ENCODE results near the gene EHD4. TPM values are rescaled to one million over a fixed set of nuclear protein-coding genes. Genes with fewer than 3 reads are reported as not detected.

EHD4 gene
- total RNA-seq, 1 donor from 2014 or later: 27.3 TPM

DNA sequence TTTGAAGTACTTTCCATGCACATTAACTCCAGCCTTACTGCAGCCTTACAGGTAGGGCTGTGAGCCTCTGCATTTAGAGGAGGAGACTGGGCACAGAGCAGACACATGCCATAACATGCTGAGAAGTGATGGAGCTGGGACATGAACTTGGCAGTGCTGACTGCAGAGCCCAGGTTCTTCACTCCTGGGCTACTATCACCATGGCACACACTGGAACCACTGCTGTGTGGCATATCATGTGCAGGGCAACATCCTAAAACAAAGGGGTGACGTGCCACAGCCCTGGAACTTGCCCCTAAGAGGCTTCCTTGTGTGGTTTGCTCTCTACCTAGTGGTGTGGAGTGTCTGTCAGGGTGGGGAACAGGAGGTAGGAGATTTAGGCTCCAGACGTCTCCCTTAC lies 25.4 kb downstream of the EHD4 start:
- DNase-seq (ENCODE audit: low spot score): no peak
- ATAC-seq: no peak
- intact Hi-C loops (cut with DNase I): no loop called here

DNA sequence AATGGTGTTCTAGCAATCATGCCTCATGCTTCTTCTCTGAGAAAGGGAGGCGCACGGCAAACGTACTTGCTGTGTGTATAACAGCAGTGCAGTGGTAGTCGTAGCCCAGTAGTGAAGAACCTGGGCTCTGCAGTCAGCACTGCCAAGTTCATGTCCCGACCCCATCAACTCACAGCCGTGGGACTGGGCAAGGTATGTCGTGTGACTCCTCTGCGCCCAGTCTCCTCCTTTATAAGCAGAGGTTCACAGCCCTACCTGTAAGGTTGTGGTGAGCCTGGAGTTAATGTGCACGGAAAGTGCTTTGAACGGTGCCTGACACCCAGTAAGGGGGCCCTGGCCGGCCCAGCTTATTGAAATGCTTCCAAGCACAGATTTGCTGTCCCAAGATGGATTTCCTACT lies 26.6 kb downstream of the EHD4 start:
- DNase-seq (ENCODE audit: low spot score) (no peak), ATAC-seq (no peak)
- intact Hi-C loops (cut with DNase I): no loop called here

DNA sequence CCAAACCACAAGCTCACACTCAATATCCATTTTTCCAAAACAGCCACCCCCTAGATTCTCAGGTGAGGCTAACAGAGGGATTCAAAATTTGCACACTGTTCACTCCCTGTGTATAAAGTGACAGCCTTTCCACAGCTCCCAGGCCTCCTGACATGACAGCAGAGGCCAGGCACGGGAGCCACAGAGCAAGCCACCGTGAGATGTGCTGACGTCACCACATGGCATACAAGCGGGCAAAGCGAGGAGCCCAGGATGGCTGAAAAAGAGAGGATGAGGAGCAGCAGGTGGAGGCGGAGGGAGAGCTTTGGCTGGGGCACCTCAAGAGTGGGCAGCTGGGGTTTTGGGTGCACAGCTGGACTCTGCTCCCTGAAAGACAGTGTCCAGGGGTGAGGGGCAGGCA lies 27.1 kb downstream of the EHD4 start:
- intact Hi-C loops (cut with DNase I): no loop called here
- no peak for ATAC-seq
- DNase-seq (ENCODE audit: low spot score): no peak

DNA sequence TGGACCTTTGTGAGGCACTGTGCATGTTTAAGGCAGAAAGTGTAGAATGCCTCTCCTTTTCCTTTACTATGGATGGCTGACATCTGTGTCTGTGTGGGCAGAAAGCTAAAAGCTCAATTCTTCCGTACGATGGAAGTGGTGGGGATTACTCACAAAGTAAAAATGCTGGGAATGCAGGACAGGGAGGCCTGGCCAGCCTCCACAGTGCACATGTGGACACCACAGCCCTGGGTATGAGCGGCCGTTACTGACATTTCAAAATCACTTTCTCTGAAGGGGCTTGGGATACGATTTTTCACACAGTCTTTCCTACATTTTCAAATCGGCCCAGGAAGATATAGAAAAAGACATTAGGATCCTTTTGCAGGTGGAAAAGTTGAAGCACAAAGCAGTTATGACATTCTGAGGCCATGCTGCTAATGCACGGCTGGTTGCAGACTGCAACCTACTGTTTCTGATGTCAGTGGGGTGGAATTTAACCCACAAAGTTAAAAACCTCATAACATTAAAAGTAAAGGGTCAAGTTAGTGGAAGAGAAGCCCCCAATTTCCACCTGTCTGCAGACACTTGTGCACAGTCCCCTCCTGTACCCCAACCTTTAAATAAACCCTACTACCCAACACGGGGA lies 27.9 kb downstream of the EHD4 start:
- ATAC-seq: peak; percentile 88
- intact Hi-C loops (cut with DNase I): no loop called here
- DNase-seq (ENCODE audit: low spot score): no peak

DNA sequence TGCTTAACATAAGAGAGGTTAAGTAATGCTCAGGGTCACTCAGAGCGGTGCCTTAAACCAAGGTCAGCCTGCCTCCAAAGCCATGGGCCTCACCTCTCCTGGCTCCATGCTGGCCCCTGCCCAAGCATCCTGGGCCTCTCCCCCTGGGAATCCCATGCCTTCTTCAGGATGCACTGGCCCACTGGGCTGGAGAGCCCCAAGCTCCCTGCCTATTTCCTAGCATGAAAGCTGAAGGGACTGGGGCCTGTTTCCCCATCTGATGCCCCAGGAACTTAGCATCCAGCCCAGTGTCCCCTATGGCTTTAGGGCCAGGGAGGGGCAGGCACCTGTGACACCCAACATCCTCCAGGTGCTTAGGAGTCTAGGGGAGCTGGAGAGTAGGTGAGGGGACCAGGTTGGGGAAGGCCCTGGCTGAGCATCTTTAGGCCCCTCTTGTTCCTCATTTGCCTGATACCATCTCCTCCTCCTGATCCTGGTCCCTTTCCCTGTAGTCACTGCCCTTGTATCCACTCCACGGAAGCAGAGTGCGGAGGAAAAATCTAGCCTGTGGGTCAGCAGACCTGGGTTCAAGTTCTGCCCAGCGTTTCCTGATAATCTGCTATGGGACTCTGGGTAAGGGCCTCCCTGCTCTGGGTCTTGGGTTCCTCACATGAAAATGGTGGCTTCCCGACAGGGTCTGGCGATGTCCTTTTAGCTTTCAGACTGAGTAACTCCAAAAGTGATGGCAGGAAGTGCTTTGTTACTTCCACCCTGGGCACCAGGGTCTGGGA lies 28.6 kb downstream of the EHD4 start:
- no peak for DNase-seq (ENCODE audit: low spot score)
- intact Hi-C loops (cut with DNase I): no loop called here
- no peak for ATAC-seq

DNA sequence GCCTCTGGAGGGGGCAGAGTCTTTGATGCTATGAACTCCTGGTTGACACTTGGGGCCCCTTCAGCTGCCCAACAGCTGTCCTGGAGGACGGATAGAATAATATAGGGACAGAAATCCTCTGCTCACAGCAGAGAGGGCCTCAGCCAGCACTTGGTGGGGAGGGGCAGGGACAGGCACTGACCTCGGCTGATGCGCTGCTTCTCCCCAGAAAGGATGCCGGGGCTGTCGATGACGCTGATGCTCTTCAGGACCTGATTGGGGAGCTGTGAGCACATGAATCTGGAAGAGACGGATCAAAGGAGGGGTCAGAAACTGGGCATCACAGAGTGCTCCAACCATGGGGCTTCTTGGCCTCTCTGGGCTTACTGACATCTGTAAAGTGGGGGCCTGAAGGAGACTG lies 29.5 kb downstream of the EHD4 start:
- no peak for DNase-seq (ENCODE audit: low spot score)
- intact Hi-C loops (cut with DNase I): no loop called here
- ATAC-seq: no peak

DNA sequence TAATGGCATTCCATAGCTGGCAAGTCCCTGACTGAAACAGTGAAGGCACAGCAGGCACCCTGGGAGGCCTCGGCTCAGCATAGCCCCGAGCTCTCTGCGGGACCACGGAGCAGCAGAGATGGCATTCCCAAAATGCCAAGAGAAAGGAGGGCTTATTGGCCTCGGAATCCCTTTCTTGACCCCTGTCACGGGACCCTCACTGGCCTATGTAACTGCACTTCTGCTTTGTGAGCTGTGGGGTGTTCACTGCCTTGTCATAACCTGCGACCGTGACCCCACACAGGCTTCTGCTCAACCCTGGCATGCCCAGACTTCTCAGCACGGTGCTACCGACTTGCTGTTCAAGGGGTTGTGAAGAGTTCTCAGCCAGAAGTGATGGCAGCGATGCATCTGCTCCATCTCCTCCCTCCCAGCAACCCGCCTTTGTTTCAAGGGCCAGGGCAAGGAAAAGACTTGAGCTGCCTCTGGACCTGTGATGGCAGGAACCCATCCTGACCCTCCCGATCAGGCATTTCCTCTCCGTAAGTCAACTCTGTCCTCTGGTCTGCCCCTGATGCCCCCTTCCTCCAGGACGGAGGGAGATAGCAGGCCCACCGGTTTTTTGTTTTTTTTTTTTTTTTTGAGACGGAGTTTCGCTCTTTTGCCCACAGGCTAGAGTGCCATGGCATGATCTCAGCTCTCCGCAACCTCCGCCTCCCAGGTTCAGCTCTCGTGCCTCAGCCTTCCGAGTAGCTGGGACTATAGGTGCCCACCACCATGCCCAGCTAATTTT lies 30.5 kb downstream of the EHD4 start:
- intact Hi-C loops (cut with DNase I): no loop called here
- DNase-seq (ENCODE audit: low spot score): no peak
- no peak for ATAC-seq

DNA sequence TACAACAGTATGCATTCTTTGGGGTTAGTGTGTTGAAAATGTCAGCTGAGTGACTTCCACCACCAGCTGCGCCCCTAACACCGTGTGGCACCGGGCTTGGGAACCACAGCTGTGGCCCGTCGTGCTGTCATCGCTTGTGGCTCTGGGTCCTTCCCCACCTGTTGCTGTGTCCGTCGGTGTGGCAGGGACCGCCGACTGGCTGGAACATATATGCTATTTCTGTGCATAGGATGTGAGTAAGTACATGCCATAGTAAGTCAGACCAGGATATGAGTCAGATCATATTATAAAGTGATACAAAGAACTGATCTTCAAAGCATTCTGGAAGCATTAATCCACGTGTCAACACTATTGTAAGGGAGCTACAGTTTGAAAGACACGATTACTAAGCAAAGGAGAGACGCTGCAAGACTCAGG lies 31.9 kb downstream of the EHD4 start:
- no peak for DNase-seq (ENCODE audit: low spot score)
- no peak for ATAC-seq
- intact Hi-C loops (cut with DNase I): no loop called here

DNA sequence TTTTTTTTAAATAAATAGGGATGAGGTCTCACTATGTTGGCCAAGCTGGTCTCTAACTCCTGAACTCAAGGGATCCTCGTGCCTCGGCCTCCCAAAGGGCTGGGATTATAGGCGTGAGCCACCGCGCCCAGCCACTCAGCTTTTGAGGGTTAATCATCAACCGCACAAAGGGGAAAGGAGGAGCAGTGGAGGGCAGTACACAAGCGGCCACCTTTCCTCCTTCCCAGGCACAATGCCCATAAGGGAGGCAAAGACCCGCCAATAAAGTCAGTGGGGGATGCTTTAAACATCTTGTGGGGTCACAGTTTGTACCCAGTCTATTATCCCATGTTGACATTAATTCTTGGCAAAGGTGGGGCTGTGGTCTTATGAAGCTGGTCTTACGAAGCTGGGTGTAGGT lies 32.4 kb downstream of the EHD4 start:
- intact Hi-C loops (cut with DNase I): no loop called here
- no peak for DNase-seq (ENCODE audit: low spot score)
- ATAC-seq: no peak

DNA sequence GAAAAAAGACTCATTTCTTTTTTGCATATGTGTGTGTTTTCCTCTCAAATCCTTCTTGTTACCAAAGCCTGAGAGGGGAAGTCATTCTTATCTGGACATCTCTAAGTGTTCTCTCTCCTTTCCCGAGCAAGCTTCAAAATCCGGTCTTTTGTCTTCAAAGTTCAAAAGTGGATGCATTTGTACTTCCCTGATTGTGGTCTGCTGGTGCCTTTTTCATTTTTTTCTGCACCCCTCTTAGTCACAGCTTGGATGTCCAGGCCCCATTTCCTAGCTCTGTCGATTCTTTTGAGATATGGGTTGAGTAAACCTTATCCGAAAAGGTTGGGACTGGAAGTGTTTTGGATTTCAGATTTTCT lies 34.8 kb downstream of the EHD4 start:
- ATAC-seq: no peak

DNA sequence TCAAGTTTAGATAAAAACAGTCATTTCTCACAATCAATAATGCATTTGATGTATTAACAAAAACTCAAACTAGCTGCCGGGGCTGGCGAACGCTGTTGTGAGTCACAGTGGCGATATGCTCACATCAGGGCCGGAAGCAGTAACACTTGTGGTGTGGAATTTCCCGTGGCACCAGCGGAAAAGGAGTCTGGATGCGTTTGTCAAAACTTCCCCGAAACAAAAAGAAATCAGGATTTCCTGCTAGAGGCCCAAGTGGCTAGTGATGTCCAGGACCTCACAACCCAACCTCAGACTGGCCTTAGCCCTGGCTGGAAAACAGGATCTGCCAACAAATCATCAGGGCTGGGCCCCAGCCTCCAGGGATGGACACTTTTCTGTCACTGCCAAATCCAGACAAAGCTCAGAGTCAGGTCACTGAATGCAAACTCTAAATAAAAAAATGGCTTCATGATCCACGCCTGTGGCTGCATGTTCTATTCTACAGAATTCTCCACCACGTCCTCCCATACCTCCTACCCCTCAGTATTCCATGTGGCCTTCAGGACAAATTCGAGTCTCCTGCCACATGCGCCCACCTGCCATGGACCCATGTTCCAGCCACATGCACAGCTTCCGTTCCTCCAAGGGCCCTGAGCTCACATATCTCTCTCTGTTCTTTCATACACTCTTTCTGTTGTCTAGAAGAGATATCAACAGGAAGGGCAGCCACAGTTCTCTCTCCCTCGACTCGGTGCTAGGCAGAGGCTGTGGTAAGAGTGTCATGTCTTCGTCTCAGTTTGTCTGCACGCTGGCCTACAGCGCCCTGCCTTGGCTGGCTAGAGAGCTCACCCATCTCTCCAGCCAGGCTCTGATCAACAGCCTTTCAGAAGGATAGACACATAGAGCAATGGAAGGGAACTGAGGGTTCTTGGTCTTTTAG lies 35.4 kb downstream of the EHD4 start:
- intact Hi-C loops (cut with DNase I): no loop called here
- ATAC-seq (peak; percentile 38), DNase-seq (ENCODE audit: low spot score) (no peak)

More for the DNA sequence above, 34.8 kb downstream of the EHD4 start:
- intact Hi-C loops (cut with DNase I): no loop called here
- no peak for DNase-seq (ENCODE audit: low spot score)

DNA sequence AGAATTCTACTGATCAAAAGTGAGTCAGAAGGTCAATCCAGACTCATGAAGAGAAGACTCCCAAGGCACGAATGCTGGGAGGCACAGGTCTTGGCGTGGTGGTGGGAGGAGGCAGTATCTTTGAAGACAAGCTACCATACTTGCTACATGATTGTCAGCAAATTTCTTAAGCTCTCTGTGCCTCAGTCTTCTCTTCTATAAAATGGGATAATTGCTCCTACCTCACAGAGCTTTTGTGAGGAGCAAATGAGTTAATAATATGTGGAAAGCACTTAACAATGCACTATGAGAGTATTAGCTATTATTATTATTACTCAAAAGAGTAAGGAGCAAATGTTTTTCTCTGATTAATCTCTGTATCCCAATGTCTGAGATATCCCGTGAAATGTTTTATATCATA lies 36.2 kb downstream of the EHD4 start:
- intact Hi-C loops (cut with DNase I): no loop called here
- ATAC-seq: no peak
- DNase-seq (ENCODE audit: low spot score): no peak

DNA sequence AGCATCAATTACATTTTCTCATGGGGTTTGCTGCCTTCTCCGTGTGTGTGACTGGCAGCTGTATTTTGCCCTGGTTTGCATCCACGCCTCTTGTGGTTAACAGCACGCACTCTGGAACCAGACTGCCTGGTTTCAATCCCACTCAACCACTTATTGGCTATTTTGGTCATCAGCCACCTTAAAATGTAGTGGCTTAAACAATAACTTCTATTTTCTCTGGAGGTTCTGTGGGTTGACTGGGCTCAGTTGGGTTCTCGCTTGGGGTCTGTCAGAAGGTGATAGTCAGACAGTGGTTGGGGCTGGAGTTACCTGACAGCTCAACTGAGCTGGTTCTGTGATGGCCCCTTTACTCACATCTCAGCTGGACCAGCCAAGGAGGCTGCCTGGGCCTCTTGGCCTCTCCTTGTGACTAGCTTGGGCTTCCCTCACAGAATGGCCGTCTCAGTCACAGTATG lies 36.8 kb downstream of the EHD4 start:
- ATAC-seq (no peak), DNase-seq (ENCODE audit: low spot score) (no peak)
- intact Hi-C loops (cut with DNase I): no loop called here

DNA sequence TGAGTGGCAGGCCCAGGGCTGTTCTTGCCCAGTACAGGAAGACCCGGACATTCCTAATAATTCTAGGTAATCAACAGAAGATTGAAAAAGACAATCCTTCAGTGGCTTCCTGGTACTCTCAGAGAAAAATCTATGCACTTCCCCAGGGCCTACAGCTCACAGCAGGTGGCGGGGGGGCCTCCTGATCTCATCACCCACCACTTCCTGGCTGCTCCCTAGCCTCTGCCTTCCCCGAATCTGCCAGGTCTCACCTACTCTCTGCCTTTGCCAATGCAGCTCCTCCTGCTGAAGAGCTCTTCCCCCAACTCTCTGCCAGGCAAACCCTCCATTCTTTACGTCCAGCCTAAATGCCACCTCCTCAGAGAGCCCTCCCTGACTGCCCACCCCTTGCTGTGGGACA lies 37.5 kb downstream of the EHD4 start:
- DNase-seq (ENCODE audit: low spot score) (no peak), ATAC-seq (peak; percentile 35)
- intact Hi-C loops (cut with DNase I): no loop called here

DNA sequence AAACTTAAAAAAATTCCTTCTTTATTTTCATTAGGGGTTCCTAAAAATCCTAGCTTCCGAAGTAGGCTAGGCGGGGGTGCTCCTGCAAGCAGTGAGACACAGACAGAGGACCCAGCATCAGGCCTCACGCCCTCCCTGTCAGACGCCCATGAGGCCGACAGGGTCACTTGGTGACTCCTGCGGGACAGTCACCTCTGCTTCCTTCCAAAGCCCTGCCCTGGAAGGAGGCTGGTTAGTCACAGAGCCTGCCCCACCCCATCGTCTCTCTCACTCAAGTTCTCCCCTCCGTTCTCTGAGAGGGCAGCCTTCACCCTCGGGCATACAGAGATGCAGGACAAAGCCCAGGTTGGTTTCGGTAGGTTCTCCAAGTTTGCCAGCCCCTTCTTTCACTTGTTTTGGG lies 38.6 kb downstream of the EHD4 start:
- no peak for DNase-seq (ENCODE audit: low spot score)
- no peak for ATAC-seq
- intact Hi-C loops (cut with DNase I): no loop called here

DNA sequence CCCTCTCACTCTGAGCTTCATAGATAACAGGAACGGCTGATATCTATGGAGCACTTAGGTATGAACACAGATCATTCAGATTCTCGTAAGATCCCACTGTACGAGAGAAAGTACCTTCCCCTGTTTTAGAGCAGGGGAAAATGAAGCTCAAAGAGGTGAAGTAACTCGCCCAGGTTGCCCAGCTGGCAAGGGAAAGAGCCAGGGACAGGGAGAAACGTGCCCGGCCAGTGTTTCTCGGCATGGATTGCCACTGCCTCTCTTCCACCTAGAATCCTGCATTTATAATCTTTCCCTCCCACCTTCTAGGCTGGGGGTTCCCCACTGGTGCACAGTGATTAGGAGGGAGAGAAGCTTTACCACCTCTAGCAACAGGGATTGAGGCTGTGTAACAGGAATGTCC lies 39.0 kb downstream of the EHD4 start:
- DNase-seq (ENCODE audit: low spot score) (no peak), ATAC-seq (no peak)
- intact Hi-C loops (cut with DNase I): no loop called here

DNA sequence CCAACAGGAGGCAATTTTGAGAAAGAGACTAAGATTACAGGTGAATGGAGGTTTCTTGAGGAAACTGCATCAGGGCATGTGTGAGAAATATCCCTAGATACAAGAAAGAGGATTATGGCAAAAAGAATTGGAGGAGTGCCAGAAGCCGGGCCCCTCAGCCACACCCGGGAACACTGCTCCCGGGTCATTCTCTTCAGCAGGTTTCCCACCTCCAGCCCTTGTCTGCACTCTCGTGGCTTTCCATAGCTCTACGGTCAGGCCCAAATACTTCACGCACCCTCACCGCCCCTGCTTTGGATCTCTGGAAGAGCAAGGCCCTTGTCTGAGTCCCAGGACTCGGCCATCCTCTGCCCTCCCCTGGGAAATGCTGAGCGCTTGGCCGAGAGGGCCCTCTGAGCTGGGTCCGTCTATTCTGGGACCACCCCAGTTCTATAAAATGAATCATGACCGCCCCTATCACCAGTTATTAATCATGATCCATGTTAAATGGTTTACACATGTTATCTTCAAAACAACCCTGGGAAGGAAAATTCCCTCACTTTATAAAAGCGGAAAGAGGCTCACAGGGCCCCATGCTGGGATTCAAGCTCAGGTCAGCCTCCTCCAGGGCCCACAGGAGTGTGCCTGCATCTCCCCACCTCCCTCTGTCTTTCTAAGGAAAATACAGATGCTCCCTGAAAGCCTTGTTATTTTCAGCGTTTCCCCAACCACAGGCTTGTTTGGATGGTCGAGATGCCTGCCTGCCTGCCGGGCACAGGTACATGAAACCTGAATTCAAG lies 39.7 kb downstream of the EHD4 start:
- no peak for ATAC-seq
- intact Hi-C loops (cut with DNase I): no loop called here
- no peak for DNase-seq (ENCODE audit: low spot score)

DNA sequence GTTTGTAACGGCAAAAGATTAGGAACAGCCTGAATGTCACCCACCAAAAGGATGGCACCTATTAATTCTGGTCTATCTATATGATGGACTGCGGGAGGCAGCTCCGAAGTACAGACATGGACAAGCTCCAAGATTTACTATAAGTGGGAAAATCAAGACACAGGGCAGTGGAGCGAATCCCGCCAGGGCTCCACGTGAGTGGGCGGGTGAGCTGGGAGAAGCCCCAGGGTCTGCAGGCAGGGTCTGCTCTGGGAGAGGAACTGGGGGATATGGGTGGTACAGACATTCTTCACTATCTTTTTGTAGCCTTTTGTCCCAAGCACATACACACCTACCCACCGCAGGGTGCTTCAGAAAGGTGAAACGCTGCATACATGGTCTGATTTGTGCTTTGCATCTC lies 40.3 kb downstream of the EHD4 start:
- ATAC-seq (no peak), DNase-seq (ENCODE audit: low spot score) (no peak)
- intact Hi-C loops (cut with DNase I): no loop called here

DNA sequence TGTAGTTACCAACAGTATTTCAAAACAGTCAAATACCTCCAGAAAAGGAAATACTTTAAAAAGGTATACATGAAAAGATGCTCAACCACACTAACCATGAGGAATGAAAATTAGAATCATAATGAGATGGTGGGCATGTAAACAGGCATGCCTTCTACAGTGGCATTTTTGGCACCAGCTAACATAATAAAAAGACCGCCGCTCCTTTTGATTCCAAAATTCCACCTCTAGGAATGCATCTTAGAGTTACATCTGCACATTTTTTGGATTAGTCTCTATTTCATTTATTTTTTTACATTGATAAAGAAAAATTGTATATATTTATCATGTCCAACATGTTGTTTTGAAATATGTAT lies 41.5 kb downstream of the EHD4 start:
- DNase-seq (ENCODE audit: low spot score): no peak
- no peak for ATAC-seq
- intact Hi-C loops (cut with DNase I): no loop called here

All from sciatic nerve (tissue), 2 donors.